Testis (tissue), 3 donors: ENCODE results near the gene SMC5. TPM values are rescaled to one million over a fixed set of nuclear protein-coding genes. Genes with fewer than 3 reads are reported as not detected.

Experiments used
- DNase-seq: peaks from one replicate; pipeline ENCODE4 v3.0.0-alpha.2; 2019
- H3K27ac ChIP-seq, 2 donors: fragments of 200-600 bp; sonication (generic); one replicate each; pipeline ENCODE4 v1.5.1; 2019
- H3K27me3 ChIP-seq: fragments of 200-600 bp; sonication (generic); one replicate; pipeline ENCODE4 v1.5.1; 2019
- H3K36me3 ChIP-seq: fragments of 200-600 bp; sonication (generic); one replicate; pipeline ENCODE4 v1.5.1; 2017; ENCODE audit warnings: low read depth; ENCODE audit errors: missing control alignments
- H3K4me1 ChIP-seq: fragments of 200-600 bp; sonication (generic); one replicate; pipeline ENCODE4 v1.5.1; 2019
- H3K4me3 ChIP-seq, 2 donors: fragments of 200-600 bp; sonication (generic); one replicate each; pipeline ENCODE4 v1.5.1; 2017 to 2019
- H3K9me3 ChIP-seq: fragments of 200-600 bp; sonication (generic); one replicate; pipeline ENCODE4 v1.5.1; 2017
- POLR2A ChIP-seq: fragments of 450-650 bp; IDR thresholded peaks from one replicate; pipeline ENCODE4 v1.6.1; 2017; ENCODE audit warnings: antibody characterized with exemption, mild to moderate bottlenecking, moderate library complexity
- WGBS, 2 donors: methylation state at CpG; one replicate each; pipeline ENCODE4 v1.1.5; 2018; 5-methylcytosine and 5-hydroxymethylcytosine counted together
- intact Hi-C: fragments of 100-400 bp; cut with DNase I; formaldehyde crosslinking; loops from one replicate; pipeline ENCODE4 v1.15.1; 2023; ENCODE audit warnings: low total_unique reads
- polyA plus RNA-seq: library from polyadenylated mRNA; stranded (reverse); fragments of 350-450 nt; fragmentation: Illumina TruSeq; extraction: RNeasy Lipid Tissue Mini Kit (QIAGEN cat#74804); gene quantifications from one replicate; pipeline ENCODE4 v1.2.3, GENCODE V29; 2014; ENCODE audit warnings: low read depth, low replicate concordance; ENCODE audit not compliant: insufficient read depth
- total RNA-seq, 2 donors: library from RNA; depleted of rRNA; stranded (reverse); fragments of >200 nt; gene quantifications; one replicate each; pipeline ENCODE4 v1.2.3, GENCODE V29; 2016
- TF ChIP-seq, protein P1 (sequence below), 3 experiments: fragments of 450-650 bp in 2 of 3; fragments of 200-600 bp in 1 of 3; sonication (generic) in 1 of 3; IDR thresholded peaks; one replicate each; pipeline ENCODE4 v1.5.1; 2016 to 2019; ENCODE audit warnings: antibody characterized with exemption in 3 of 3, mild to moderate bottlenecking in 2 of 3, moderate library complexity in 1 of 3

SMC5 gene
- total and polyA plus RNA-seq, 3 donors from 2014 or later: 11.9 to 42.6 (median 39.0) TPM

DNA sequence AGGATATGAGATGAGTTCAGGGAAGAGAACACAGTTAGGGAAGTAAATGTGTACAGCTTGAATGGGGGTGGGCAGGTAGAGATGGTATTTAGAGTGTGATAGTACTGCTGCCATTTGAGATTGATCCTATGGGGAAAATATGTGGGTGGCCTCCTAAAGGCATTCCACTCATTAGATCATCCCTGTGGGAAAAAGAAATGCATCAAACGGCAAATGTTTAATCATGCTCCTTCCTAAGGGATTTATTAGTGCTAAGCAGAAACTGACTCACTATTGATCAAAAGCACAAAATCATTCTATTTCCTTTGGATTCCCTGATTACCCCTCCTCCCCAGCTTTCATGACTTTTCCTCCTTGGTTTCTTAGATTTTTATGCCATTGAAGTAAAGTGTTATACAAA, 36.4 kb upstream of the SMC5 start:
- TF ChIP-seq, protein P1, sequence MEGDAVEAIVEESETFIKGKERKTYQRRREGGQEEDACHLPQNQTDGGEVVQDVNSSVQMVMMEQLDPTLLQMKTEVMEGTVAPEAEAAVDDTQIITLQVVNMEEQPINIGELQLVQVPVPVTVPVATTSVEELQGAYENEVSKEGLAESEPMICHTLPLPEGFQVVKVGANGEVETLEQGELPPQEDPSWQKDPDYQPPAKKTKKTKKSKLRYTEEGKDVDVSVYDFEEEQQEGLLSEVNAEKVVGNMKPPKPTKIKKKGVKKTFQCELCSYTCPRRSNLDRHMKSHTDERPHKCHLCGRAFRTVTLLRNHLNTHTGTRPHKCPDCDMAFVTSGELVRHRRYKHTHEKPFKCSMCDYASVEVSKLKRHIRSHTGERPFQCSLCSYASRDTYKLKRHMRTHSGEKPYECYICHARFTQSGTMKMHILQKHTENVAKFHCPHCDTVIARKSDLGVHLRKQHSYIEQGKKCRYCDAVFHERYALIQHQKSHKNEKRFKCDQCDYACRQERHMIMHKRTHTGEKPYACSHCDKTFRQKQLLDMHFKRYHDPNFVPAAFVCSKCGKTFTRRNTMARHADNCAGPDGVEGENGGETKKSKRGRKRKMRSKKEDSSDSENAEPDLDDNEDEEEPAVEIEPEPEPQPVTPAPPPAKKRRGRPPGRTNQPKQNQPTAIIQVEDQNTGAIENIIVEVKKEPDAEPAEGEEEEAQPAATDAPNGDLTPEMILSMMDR (IDR thresholded peaks at IDR 0.05): no peak
- TF ChIP-seq POLR2A: no peak
- intact Hi-C loops: no loop called here
- Histone ChIP-seq H3K9me3 (no peaks in the 10 kb centered on the region), H3K36me3 (no peaks in the 10 kb centered on the region), H3K27me3 (no peaks in the 10 kb centered on the region), H3K4me3 (no peak overlapping the region), H3K27ac (no peak overlapping the region), H3K4me1 (no peaks in the 10 kb centered on the region)
- no peak for DNase-seq
- WGBS, 2 donors: 74 to 92% methylated on average over 1 of the region's 1 CpG

DNA sequence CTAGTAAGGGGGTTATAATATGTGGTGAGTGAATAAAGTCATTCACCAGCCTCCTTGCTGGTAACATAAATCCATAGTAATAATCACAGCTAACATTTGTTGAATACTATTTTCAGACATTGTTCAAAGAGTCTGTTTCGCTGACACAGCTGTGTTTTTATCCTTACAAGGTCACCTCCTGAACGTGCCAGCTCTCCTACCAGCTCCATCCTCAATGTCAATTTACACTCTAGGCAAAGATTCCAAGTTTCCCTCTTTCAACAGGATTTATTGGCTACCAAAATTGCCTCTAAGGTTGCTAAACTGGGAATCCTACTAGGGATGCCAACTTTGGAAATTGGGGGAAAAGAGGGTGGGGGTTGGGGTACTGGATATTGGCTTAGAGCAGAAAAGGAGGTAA, 30.7 kb upstream of the SMC5 start:
- no peak for DNase-seq
- H3K27me3 ChIP-seq: no peaks in the 10 kb centered on the region
- intact Hi-C loops: no loop called here
- no peaks in the 10 kb centered on the region for H3K36me3 ChIP-seq
- H3K27ac ChIP-seq: peak overlapping the region in 1 of 2 donors; percentile 65
- no peaks in the 10 kb centered on the region for H3K9me3 ChIP-seq
- no peaks in the 10 kb centered on the region for H3K4me1 ChIP-seq
- 28 to 50% methylated on average over 2 of the region's 2 CpGs for WGBS, 2 donors
- no peak overlapping the region for H3K4me3 ChIP-seq
- TF ChIP-seq POLR2A: no peak
- TF ChIP-seq, protein P1 (IDR thresholded peaks at IDR 0.05): no peak

DNA sequence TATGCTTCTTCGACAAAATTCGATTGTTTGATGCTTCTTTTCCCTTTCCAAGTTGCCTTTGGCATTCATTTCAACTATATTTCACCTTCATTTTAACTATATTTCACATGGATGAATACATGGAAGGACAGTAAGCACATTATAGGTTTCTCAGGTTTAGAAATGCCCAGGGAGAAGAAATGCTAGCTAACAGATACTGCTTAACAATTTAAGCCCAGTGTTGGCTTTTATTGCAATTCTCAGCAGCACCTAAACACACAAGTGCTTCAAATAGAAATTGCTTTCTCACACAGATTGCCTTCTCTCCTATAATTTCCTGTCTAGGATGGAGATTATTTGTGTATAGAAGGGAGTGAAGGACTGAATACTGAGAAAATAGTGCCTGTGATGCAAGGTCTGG, 30.2 kb upstream of the SMC5 start:
- H3K27ac ChIP-seq: peak overlapping the region in 1 of 2 donors; percentile 65
- no peak for DNase-seq
- no peak overlapping the region for H3K4me3 ChIP-seq
- intact Hi-C loops: no loop called here
- no peaks in the 10 kb centered on the region for H3K27me3 ChIP-seq
- H3K36me3 ChIP-seq: no peaks in the 10 kb centered on the region
- H3K9me3 ChIP-seq: no peaks in the 10 kb centered on the region
- no peaks in the 10 kb centered on the region for H3K4me1 ChIP-seq
- WGBS, 2 donors: 35 to 50% methylated on average over 2 of the region's 2 CpGs
- TF ChIP-seq, protein P1 (IDR thresholded peaks at IDR 0.05): no peak
- no peak for TF ChIP-seq POLR2A

DNA sequence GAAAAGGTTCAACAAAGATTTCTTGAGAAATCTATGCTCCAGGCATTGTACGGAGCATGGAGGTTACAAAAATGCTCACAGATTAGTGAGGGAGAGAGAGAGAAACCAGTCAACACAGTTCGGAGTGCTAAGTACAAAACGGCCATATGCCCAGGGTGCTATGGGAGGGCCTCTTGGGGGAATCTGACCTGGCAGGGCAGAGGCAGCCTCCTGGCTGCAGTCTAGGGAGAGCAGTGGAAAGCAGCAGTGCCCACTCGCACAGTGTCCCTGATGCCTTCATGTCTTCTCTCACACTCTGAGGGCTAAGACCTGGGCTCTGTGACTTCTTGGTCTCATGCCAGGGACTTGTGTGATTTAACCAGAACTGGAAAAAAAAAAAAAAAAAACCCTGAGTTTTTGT, 29.8 kb upstream of the SMC5 start:
- WGBS, 2 donors: 36 to 37% methylated on average over 4 of the region's 4 CpGs
- peak overlapping the region in 1 of 2 donors; percentile 65 for H3K27ac ChIP-seq
- H3K27me3 ChIP-seq: no peaks in the 10 kb centered on the region
- no peaks in the 10 kb centered on the region for H3K36me3 ChIP-seq
- no peak overlapping the region for H3K4me3 ChIP-seq
- DNase-seq: peak; percentile 36
- H3K4me1 ChIP-seq: no peaks in the 10 kb centered on the region
- intact Hi-C loops: no loop called here
- TF ChIP-seq, protein P1 (IDR thresholded peaks at IDR 0.05): no peak
- no peak for TF ChIP-seq POLR2A
- no peaks in the 10 kb centered on the region for H3K9me3 ChIP-seq

DNA sequence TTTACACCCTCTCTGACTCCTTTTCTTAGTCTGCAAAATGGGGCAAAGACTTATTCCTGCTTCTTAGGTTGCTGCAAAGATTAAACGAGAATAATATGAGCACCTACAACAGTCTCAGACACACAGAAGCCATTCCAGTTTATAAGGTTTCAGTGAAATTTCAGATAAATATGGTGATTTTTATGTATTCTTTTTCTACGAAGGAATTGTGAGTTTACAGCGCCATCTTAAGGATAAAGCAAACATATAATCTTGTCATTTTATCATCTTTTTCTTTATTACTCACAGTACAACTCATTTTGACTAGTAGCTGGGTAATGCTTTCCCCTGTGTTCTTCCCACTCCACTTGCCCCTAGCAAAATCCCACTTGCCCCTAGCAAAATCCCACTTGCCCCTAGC, 29.2 kb upstream of the SMC5 start:
- no peak for DNase-seq
- TF ChIP-seq, protein P1 (IDR thresholded peaks at IDR 0.05): peak in 2 of 3 experiments; percentile 9 to 10
- TF ChIP-seq POLR2A: no peak
- H3K4me1 ChIP-seq: no peaks in the 10 kb centered on the region
- no peaks in the 10 kb centered on the region for H3K27me3 ChIP-seq
- H3K9me3 ChIP-seq: no peaks in the 10 kb centered on the region
- peak overlapping the region in 1 of 2 donors; percentile 65 for H3K27ac ChIP-seq
- 49% methylated on average over 3 of the region's 3 CpGs for WGBS, 2 donors
- intact Hi-C loops: no loop called here
- no peak overlapping the region for H3K4me3 ChIP-seq
- no peaks in the 10 kb centered on the region for H3K36me3 ChIP-seq
